Smooth muscle cell of the brain vasculature (primary cell): Measurements from ENCODE around the gene TOLLIP.

Experiments
- DNase-seq: peaks from one replicate; pipeline ENCODE4 v3.0.0-alpha.2; 2012; ENCODE audit warnings: low read depth, low spot score

TOLLIP gene

DNA sequence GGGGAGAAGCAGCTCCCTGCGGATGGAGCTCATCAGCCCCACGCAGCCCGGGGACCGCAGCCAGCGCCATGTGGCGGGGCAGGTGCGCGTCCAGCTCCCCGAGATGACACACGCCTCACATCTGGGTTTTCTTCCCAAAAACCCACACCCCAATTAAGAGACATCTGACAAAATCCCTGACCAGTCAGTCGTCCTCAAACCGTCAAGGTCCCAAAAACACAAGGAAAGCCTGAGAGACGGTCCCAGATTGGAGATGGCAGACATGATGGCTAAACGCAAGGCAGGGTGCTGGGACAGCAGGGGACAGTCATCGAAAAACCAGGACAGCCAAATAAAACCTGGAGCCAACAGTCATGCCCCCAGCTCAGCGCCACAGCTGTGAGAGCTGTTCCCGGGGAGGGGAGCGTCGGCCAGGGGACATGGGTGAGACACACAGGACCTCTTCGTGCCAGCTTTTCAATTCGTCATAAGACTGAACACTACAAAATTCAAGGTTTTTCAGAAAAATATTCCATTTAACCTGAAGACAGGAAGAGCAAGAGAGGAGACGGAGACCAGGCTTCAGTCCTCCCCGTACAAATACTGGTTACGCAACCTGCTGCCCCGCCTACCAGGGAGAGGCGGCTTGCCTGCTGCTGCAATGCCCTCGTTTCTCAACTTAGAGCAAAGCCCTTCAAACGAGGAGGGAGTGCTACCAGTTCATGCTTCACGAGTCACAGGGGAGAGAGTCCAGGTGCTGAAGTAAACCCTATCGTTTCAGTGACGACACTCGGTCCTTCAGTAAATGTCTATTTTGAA, 10.5 kb downstream of the TOLLIP start:
- no peak for DNase-seq

DNA sequence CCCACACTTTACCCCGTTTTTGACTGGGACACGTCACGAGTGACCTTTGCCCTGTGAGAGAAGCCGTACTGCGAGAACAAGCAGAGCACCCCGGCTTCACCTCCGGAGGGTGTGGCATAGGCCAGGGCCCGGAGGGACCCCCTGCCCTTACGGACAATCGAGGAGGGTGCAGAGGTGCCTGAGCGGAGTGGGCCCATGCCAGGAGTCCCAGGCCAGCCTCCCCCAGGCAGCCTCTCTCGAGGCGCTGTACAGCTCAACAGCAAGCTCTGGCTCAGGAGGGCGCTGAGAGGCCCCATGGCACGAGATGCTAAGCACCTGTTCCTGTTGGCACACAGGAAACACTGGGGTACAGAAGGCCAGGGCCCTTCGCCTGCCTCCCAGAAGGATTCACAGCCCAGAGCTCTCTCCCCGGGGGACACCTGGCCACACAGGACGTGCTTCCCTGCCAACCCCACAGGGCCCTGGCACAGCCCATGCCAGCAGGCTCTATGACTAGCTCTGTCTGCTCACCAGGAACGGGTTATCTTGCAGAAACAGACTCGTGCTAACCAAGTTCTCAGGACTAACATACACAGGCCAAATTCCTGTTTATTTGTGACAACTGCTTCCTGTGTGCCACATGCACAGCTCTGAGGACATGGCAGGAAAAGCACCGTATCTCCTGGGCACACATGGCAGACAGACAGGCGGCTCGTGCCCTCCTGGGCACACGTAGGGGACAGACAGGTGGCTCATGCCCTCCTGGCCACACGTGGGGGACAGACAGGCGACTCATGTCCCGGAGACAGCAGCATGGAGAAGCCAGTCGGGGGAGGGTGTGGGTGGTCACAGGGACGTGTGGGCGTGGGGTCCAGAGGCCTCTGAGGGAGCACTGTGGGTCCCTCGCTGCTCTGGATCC, 11.6 kb downstream of the TOLLIP start:
- no peak for DNase-seq

DNA sequence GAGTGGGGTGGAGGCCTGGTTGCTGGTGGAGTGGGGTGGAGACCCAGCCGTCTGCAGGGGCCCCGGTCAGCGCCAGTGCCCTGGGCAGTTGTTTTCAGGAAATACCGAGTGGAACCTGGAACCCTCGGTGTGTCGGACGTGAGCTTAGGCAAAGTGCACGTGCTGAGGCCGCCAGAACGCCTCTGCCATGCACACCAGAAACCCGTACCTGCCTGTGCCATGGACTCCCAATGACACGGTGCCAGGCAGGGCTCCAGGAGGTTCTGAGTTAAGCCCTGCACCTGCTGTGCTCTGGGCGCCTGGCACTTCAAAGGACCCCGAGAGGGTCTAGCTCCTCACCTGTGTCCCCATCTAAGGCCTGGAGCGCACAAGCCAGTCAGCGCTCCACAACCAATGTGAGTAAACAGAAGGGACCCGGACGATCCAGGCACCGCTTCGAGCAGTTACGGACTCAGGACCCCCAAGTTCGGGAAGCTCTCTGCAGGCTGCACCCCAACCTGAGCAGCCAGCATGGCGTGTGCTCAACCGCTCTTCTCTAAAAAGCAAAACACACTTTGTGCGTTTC, 12.3 kb downstream of the TOLLIP start:
- no peak for DNase-seq

DNA sequence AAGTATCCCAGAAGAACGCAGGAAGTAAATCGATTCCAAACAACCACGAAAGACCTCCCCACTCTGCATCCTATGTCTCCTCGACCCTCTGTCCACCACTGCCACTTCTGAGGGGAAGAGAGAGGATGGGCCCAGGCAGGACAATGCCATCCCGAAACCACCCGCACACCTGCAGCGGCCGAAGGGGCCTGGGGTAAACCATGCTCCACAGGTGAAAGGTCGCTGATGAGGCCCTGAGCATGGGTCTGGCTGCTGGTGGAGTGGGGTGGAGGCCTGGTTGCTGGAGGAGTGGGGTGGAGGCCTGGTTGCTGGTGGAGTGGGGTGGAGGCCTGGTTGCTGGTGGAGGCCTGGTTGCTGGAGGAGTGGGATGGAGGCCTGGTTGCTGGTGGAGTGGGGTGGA, 13.1 kb downstream of the TOLLIP start:
- no peak for DNase-seq

DNA sequence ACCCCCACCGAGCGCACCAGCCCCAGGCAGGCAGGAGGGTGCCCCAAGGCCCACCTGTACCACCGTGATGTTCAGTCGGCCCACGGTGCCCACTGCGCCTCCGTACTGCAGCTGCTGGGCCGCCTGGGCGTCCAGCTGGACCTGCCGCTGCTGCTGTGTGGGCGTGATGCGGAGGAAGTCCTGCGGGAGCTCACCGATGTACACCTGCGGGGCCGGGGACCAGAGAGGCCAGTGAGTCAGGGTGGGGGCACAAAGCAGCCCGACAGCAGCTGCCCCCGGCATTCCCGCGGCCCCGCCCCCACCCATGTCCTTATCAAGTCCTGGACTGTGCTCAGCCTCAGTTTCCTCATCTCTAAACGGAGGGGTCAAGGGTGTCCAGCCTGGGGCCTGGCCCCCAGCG, 13.8 kb downstream of the TOLLIP start:
- DNase-seq, result no peak

DNA sequence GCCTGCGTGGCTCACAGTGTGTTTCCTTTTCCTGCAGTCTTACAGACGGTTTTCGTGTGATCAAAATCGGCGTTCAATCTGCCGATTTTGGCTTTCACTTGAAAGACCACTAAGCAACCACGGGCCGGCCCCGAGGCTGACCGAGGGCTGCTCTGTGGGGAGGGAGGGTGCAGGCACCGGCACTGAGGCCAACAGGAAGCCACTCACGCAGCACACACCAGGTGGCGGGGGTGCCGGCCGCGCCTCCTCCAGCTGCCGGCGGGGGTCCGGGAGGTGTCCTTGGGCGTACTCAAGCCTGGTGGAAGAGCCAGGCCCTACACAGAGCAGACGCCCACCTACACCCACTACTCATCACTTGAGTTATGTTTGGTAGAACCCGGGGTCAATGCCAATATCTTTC, 14.3 kb downstream of the TOLLIP start:
- DNase-seq, result no peak

DNA sequence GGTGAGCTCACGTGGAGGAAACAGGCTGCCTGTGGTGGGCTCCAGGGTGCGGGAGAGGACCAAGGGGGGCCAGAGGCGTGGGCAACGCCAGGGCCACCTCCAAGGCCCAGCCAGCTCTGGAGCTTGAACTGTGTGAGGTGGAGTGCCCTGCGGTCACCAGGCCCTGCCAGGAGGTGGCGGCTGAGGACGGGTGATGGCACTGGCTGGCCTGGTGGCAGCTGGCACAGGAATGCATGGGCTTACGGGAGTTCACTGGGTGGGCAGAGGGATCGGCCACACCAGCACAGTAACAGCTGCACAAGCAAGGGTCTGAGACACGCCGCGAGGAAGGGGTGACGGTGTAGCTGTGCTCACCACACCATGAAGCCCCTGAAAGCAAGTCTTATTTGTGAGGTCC, 15.8 kb downstream of the TOLLIP start:
- no peak for DNase-seq

DNA sequence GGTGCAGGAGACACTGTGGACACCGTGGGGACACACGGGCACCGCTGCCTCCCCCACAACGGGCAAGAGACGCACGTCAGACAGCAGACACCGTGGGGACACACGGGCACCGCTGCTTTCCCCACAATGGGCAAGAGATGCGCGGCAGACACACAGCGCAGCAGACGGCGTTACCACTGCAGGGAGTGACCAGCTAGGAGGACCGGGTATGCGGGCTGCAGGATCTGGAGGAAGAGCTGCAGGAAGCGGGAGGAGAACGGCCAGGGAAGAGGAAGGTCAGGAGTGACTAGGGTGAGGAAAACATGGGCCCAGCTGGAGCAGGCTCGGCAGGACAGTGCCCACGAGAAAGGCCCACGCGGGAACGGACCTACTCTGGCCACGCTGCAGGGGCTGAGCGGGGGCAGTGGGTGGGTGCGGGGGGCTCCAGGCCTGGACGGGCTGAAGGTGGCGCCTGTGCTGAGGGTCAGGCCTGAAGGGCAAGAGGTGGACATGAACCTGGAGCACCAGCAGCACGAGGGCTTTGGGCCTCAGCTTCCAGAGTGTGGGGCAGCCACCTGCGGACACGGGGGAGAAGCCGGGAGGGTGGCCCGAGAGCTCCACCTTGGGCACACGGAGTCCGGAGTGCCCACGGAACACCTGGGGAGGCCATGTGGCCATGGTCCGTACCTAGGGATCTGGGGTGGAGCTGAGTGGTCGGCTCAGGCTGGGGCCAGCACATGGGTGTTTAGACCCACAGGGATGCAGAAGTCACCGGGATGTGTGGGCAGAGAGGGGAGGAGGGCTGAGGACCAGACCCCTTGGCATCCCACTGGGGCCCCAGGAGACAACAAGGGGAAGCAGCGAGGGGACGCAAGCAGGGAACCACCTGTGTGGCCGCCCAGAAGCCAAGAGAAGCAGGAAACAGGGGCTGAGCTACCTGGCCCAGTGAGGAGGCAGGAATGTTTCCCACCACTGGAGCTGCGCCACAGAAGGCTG, 16.5 kb downstream of the TOLLIP start:
- no peak for DNase-seq

DNA sequence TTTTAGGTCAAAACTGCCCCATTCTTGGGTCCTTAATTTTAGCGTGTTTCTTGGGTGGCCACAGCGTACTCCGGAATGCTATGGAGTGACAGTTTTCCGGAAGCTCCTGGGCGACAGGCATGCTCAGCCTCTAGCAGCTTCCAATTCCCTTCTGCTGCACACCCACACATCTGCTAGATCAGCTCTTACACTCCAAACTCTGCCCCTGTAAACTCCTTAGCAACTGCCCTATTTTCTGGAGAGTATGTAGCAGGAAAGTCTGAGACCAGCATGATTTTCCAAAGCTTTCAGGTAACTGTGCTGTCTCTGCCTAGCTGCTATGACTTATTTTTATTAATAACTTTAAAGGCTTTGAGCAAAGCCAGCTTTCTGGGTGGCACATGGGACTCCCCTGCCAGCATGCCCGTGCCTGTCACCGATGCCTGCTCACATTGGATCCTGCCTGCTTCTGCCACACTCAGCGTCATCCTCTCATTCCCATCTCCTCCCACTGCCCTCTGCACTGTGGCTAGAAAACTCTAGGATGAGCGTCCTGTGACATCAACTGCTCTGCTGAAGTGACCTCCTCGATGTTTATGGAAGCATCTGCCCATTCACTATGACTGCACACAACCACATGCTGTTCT, 17.3 kb downstream of the TOLLIP start:
- no peak for DNase-seq

DNA sequence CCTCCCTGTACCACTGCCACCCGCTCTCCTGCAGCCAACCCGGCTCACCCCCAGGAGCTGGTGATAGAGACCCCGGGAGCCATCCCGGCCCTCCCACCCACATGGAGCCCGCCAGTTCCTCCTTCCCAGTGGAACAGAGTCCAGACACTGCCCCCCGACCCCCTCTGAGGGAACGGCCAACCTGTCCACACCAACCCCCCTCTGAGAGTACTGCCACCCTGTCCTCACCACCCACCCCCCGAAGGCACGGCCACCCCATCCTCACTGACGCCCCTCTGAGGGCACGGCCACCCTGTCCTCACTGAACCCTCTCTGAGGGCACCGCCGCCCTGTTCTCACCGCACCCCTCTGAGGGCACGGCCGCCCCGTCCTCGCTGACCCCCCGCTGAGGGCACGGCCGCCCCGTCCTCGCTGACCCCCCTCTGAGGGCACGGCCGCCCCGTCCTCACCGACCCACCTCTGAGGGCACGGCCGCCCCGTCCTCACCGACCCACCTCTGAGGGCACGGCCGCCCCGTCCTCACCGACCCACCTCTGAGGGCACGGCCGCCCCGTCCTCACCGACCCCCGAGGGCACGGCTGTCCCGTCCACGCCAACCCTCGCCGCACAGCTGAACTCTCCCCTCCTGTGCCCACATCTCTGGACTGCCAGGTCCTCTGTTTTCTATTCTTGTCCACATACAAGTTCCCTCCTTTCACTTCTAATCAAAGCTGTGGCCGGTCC, 18.0 kb downstream of the TOLLIP start:
- DNase-seq, result no peak

DNA sequence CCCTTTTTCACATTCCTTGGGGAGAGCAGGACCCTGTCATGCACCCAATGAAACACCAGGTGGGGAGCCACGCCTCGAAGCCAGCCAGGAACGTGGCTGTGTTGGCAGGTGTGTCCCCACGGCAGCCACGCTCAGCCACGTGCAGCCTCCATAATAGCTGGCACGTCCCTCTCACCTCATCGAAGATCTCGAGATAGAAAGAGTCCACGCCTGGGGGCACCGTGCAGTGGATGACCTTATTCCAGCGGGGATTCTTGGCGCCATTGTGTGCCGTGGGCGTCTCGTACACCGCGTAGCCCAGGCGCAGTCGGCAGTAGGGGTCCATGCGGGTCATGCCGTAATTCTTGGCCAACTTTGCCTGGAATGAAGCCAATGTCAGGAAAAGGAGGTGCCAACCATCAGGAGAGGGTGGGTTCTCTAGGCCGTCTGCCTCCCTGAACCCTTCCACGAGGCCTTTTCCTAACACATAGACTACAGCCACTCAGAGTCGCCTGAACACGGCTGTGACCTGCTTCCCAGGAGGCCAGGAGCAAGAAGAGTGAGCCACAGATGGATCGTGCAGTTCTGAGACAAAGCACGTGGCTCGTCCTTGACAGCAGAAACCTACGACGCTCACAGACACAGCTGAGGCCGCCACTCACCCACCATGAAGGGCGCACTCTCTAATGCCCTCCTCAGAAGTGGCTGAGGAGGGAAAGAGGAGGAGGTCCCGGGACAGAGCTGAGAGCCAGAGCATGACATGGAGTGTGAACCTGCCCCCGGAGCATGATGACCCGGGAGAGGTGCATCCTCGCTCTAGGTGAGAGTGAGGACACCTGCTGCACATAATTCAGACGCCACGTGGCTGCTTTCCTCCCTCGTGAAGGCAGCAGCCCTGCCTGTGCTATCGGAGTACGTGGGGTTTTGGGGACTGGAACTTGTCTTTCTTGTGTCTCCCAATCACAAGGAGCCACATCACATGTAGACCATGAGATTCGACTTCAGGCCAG, 19.1 kb downstream of the TOLLIP start:
- no peak for DNase-seq

DNA sequence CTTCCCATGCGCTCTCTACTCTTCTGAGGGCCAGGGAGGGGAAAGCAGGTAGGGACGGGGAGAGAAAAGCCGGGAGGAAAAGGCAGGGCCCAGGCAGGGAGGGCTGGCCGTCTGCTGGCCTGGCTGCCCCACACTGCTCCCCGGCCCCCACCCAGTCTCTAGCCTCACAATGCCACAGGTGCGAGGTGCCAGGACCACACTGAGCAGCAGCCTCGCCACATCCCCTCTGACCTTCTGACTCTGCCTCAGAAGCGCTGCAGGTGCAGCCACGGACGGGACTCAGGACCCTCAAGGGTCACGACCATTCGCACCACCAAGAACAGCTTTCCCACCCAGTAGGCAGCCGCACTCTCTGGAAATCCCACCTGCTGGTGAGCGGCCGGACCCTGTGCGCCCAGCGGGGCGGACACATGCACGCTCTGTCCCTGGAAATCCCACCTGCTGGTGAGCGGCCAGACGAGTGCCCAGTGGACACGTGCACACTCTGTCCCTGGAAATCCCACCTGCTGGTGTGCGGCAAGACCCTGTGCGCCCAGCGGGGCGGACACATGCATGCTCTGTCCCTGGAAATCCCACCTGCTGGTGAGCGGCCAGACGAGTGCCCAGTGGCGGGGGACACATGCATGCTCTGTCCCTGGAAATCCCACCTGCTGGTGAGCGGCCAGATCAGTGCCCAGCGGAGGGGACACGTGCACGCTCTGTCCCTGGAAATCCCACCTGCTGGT, 20.1 kb downstream of the TOLLIP start:
- no peak for DNase-seq

DNA sequence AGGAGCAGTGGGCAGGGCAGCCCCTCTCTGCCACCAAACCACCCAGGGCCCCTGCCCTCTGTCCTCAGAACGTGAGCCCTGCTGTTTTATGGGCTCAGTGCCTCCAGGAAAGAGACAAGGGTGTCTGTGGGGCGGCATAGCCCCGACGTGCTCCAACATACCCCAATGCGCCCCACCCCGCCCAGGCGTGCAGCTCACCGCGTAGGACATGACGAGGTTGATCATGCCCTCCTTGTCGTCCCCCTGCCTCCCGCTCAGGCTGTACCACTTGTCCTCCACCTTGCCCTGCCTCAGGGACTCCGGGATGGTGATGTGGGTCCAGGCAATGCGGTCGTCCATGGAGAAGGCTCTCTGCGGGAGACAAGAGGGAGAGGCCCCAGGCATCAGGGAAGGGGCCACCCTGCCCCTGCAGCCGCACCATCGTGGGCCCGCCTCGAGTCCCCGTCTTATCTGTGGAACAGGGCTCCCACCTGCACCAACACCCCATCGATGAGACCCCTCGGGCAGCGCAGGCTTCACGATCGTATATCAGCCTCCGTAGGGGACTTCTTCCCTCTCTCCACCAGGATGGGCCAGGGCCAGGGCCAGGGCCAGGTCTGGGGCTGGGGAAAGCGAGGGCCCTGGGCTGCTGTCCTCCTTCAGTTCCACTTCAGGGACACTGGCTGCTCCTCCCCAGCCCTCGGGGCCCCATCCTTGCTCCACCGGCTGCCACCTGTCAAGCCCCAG, 20.8 kb downstream of the TOLLIP start:
- DNase-seq, result no peak

DNA sequence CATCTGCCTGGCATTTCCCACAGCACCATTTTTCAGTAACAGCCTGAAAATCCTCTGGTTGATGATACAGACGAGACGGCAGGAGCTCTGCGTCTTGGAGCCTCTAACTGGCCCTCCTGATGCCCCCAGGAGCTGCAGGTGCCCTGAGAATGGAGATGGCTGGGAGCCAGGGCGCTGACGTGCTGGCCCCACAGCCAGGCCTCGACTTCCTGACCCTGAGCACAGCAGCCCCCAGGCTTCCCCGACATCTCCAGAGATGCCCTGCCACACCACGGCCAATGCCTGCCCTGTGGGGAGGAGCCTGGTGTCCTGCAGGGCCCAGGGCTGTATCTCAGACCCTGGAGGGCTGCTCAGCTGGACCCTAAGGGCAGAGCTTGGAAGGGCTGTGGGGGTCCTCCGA, 21.5 kb downstream of the TOLLIP start:
- DNase-seq, result no peak

DNA sequence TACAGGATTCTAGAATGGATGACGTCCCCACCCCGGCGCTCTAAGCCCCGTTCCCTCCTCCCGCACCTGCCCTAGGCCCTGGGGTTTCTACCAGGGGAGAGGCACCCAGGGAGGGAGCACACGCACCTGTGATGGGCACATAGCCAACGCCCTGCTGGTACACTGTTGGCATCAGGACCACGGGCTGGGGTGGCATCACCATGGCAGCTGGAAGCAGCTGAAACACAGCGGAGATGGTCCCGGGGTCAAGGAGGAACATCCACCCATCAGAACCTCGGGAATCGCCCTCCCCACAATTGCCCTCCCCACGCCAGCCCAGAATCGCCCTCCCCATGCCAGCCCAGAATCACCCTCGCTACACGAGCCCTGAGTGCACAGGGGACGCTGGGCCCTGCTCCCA, 23.6 kb downstream of the TOLLIP start:
- DNase-seq, result no peak

DNA sequence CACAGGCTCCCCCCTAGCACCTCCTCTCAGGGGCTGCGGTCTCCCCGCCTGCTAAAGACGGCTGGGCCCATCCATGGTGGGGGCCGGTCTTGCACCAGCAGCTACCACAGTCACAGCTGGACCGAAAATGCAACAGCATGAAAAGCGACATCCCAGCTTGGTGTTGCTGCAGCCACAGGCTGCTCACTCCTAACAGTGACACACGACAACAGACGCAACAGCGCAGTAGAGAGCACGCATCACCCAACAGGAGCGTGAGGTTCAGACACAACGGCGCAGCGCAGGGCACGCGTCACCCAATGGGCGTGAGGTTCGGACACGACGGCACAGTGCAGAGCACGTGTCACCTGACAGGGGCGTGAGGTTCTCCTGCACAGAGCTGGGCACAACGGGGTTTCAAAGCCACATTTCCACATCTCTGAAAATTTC, 24.1 kb downstream of the TOLLIP start:
- DNase-seq, result no peak

DNA sequence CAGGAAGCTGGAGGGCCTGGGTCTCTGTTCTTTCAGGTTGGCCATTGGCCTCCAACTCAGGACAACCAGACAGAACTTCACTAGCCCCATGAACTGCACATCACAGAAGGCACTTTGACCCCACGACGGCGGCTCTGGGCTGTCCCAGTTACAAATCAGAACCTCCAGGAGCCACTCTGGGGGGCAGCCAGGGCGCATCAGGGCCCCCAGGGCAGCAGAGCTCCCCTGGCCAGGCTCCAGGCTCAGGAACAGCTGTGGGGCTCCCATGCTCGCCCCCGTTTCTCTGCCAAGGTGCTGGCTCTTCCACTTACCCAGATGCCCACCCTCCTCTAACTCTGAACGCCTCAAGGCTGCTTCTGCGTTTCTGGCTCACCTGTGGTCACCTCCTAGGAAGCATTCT, 25.5 kb downstream of the TOLLIP start:
- DNase-seq, result no peak

DNA sequence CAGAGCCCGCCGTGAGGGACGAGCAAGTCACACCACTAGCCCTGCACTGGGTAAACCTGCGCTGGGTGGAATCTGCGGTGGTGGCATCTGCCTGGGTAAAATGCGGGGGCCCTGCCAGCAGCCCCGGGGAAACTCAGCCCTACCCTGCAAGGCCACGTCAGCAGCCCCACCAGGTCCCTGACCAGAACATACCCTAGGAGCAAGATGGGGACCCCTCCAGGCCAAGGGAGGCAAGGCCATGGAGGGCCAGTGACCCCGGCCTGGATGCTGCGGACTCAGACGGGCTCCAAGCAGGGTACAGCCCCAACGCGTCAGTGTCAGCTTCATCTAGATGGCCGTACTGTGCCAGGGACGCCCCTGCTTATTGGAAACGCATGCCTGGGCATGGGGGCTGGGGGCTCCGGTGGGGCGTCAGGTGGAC, 26.3 kb downstream of the TOLLIP start:
- DNase-seq, result no peak
